DND-41 (cell line): ENCODE data around the gene CYB5R3.

Experiments used
- EZH2 ChIP-seq: IDR thresholded peaks from 3 replicates; pipeline ENCODE4 v1.6.1; 2012; ENCODE audit warnings: borderline replicate concordance, low read depth, mild to moderate bottlenecking, moderate library complexity, low read length, inconsistent platforms; ENCODE audit not compliant: severe bottlenecking
- TF ChIP-seq, protein P1 (sequence below): IDR thresholded peaks from 2 replicates; pipeline ENCODE4 v1.5.1; 2012; ENCODE audit warnings: borderline replicate concordance, low read length, moderate library complexity, mild to moderate bottlenecking; ENCODE audit not compliant: poor library complexity, severe bottlenecking; ENCODE audit errors: extremely low read depth

GRCh38 chr22:42655693-42656092 lies 6.5 kb upstream of the CYB5R3 start:
- TF ChIP-seq, protein P1, sequence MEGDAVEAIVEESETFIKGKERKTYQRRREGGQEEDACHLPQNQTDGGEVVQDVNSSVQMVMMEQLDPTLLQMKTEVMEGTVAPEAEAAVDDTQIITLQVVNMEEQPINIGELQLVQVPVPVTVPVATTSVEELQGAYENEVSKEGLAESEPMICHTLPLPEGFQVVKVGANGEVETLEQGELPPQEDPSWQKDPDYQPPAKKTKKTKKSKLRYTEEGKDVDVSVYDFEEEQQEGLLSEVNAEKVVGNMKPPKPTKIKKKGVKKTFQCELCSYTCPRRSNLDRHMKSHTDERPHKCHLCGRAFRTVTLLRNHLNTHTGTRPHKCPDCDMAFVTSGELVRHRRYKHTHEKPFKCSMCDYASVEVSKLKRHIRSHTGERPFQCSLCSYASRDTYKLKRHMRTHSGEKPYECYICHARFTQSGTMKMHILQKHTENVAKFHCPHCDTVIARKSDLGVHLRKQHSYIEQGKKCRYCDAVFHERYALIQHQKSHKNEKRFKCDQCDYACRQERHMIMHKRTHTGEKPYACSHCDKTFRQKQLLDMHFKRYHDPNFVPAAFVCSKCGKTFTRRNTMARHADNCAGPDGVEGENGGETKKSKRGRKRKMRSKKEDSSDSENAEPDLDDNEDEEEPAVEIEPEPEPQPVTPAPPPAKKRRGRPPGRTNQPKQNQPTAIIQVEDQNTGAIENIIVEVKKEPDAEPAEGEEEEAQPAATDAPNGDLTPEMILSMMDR, result no peak
- TF ChIP-seq EZH2, result no peak
